ENCODE results near the gene TM9SF4.

The TM9SF4 gene

GRCh38 chr20:32141465-32141980 lies 32.0 kb downstream of the TM9SF4 start:
- Histone ChIP-seq H3K4me3 (ENCODE audit: control insufficient read depth in 1 of 7, extremely low read depth in 1 of 7, insufficient read depth in 4 of 7, low read depth in 2 of 7, low read length in 6 of 7) (no peak overlapping the region), H3K36me3 (ENCODE audit: control insufficient read depth in 4 of 4, insufficient read depth in 4 of 4, low read length in 3 of 4) (peaks cover 32 to 96% (median 72%) of the 10 kb centered on the region in 4 experiments), H3K9me3 (ENCODE audit: control extremely low read depth in 1 of 5, control insufficient read depth in 4 of 5, insufficient read depth in 2 of 5, low read depth in 1 of 5, low read length in 4 of 5) (no peaks in the 10 kb centered on the region), H3K27me3 (replicated peaks in 2 of 5; ENCODE audit: control insufficient read depth in 4 of 5, insufficient read depth in 5 of 5, low read length in 4 of 5) (no peaks in the 10 kb centered on the region), H3K27ac (ENCODE audit: insufficient read depth in 1 of 2, low read depth in 1 of 2, low read length in 2 of 2, poor library complexity in 1 of 2, severe bottlenecking in 2 of 2) (no peak overlapping the region), H3K4me1 (ENCODE audit: control extremely low read depth in 1 of 4, control insufficient read depth in 4 of 4, insufficient read depth in 4 of 4, low read length in 3 of 4) (no peaks in the 10 kb centered on the region)
- POLR2A ChIA-PET, result no interaction called here
- no peak for DNase-seq
- CTCF ChIA-PET, result no interaction called here
- WGBS (ENCODE audit: insufficient coverage), result 98% methylated on average over 21 of the region's 21 CpGs

- no peak for DNase-seq
- Histone ChIP-seq H3K36me3 (ENCODE audit: control insufficient read depth in 4 of 4, insufficient read depth in 4 of 4, low read length in 3 of 4) (peaks cover 35 to 93% (median 73%) of the 10 kb centered on the region in 4 experiments), H3K4me3 (ENCODE audit: control insufficient read depth in 1 of 7, extremely low read depth in 1 of 7, insufficient read depth in 4 of 7, low read depth in 2 of 7, low read length in 6 of 7) (no peak overlapping the region), H3K27me3 (replicated peaks in 2 of 5; ENCODE audit: control insufficient read depth in 4 of 5, insufficient read depth in 5 of 5, low read length in 4 of 5) (no peaks in the 10 kb centered on the region), H3K9me3 (ENCODE audit: control extremely low read depth in 1 of 5, control insufficient read depth in 4 of 5, insufficient read depth in 2 of 5, low read depth in 1 of 5, low read length in 4 of 5) (no peaks in the 10 kb centered on the region), H3K27ac (ENCODE audit: insufficient read depth in 1 of 2, low read depth in 1 of 2, low read length in 2 of 2, poor library complexity in 1 of 2, severe bottlenecking in 2 of 2) (no peak overlapping the region), H3K4me1 (ENCODE audit: control extremely low read depth in 1 of 4, control insufficient read depth in 4 of 4, insufficient read depth in 4 of 4, low read length in 3 of 4) (no peaks in the 10 kb centered on the region)
- CTCF ChIA-PET, result interaction anchor here (1.0 kb wide), 1 partner anchor 10 kb away, joined by 3 read pairs; no protein-coding TSS in a partner anchor
- POLR2A ChIA-PET, result interaction anchor here (0.6 kb wide), 1 partner anchor 10 kb away, joined by 4 read pairs; no protein-coding TSS in a partner anchor
- 100% methylated on average over 2 of the region's 5 CpGs for WGBS (ENCODE audit: insufficient coverage)
These were observed 32.6 kb downstream of the TM9SF4 start for GRCh38 chr20:32142088-32142487.

GRCh38 chr20:32142991-32143390 lies 33.5 kb downstream of the TM9SF4 start:
- Histone ChIP-seq H3K27me3 (replicated peaks in 2 of 5; ENCODE audit: control insufficient read depth in 4 of 5, insufficient read depth in 5 of 5, low read length in 4 of 5) (no peaks in the 10 kb centered on the region), H3K9me3 (ENCODE audit: control extremely low read depth in 1 of 5, control insufficient read depth in 4 of 5, insufficient read depth in 2 of 5, low read depth in 1 of 5, low read length in 4 of 5) (no peaks in the 10 kb centered on the region), H3K4me3 (ENCODE audit: control insufficient read depth in 1 of 7, extremely low read depth in 1 of 7, insufficient read depth in 4 of 7, low read depth in 2 of 7, low read length in 6 of 7) (no peak overlapping the region), H3K4me1 (ENCODE audit: control extremely low read depth in 1 of 4, control insufficient read depth in 4 of 4, insufficient read depth in 4 of 4, low read length in 3 of 4) (no peaks in the 10 kb centered on the region), H3K27ac (ENCODE audit: insufficient read depth in 1 of 2, low read depth in 1 of 2, low read length in 2 of 2, poor library complexity in 1 of 2, severe bottlenecking in 2 of 2) (no peak overlapping the region), H3K36me3 (ENCODE audit: control insufficient read depth in 4 of 4, insufficient read depth in 4 of 4, low read length in 3 of 4) (peaks cover 31 to 87% (median 66%) of the 10 kb centered on the region in 4 experiments)
- ChIA-PET POLR2A (no interaction called here), CTCF (interaction anchor here (1.0 to 1.1 kb wide), 2 partner anchors 9 to 11 kb away, joined by 3 read pairs; no protein-coding TSS in a partner anchor)
- WGBS (ENCODE audit: insufficient coverage), result 100% methylated on average over 10 of the region's 15 CpGs
- no peak for DNase-seq

- Histone ChIP-seq H3K27ac (ENCODE audit: insufficient read depth in 1 of 2, low read depth in 1 of 2, low read length in 2 of 2, poor library complexity in 1 of 2, severe bottlenecking in 2 of 2) (no peak overlapping the region), H3K9me3 (ENCODE audit: control extremely low read depth in 1 of 5, control insufficient read depth in 4 of 5, insufficient read depth in 2 of 5, low read depth in 1 of 5, low read length in 4 of 5) (no peaks in the 10 kb centered on the region), H3K4me3 (ENCODE audit: control insufficient read depth in 1 of 7, extremely low read depth in 1 of 7, insufficient read depth in 4 of 7, low read depth in 2 of 7, low read length in 6 of 7) (no peak overlapping the region), H3K27me3 (replicated peaks in 2 of 5; ENCODE audit: control insufficient read depth in 4 of 5, insufficient read depth in 5 of 5, low read length in 4 of 5) (no peaks in the 10 kb centered on the region), H3K36me3 (ENCODE audit: control insufficient read depth in 4 of 4, insufficient read depth in 4 of 4, low read length in 3 of 4) (peaks cover 26 to 82% (median 67%) of the 10 kb centered on the region in 4 experiments), H3K4me1 (ENCODE audit: control extremely low read depth in 1 of 4, control insufficient read depth in 4 of 4, insufficient read depth in 4 of 4, low read length in 3 of 4) (no peaks in the 10 kb centered on the region)
- ChIA-PET POLR2A (no interaction called here), CTCF (interaction anchor here (0.8 to 1.0 kb wide), 2 partner anchors 9 to 10 kb away, joined by 3 read pairs; no protein-coding TSS in a partner anchor)
- no peak for DNase-seq
- WGBS (ENCODE audit: insufficient coverage), result 97% methylated on average over 7 of the region's 8 CpGs
These were observed 35.6 kb downstream of the TM9SF4 start for GRCh38 chr20:32144898-32145662.

GRCh38 chr20:32149566-32150170 lies 40.2 kb downstream of the TM9SF4 start:
- peaks cover 21 to 77% (median 62%) of the 10 kb centered on the region in 4 experiments for H3K36me3 ChIP-seq (ENCODE audit: control insufficient read depth in 4 of 4, insufficient read depth in 4 of 4, low read length in 3 of 4)
- POLR2A ChIA-PET, result interaction anchor here (0.7 kb wide), 1 partner anchor 334 kb away, joined by 3 read pairs; no protein-coding TSS in a partner anchor
- WGBS (ENCODE audit: insufficient coverage), result 90% methylated on average over 4 of the region's 8 CpGs

GRCh38 chr20:32150291-32150848 lies 40.9 kb downstream of the TM9SF4 start:
- Histone ChIP-seq H3K4me1 (ENCODE audit: control extremely low read depth in 1 of 4, control insufficient read depth in 4 of 4, insufficient read depth in 4 of 4, low read length in 3 of 4) (peaks cover 3 to 11% (median 10%) of the 10 kb centered on the region in 4 experiments), H3K9me3 (ENCODE audit: control extremely low read depth in 1 of 5, control insufficient read depth in 4 of 5, insufficient read depth in 2 of 5, low read depth in 1 of 5, low read length in 4 of 5) (no peaks in the 10 kb centered on the region), H3K36me3 (ENCODE audit: control insufficient read depth in 4 of 4, insufficient read depth in 4 of 4, low read length in 3 of 4) (peaks cover 20 to 71% (median 59%) of the 10 kb centered on the region in 4 experiments), H3K4me3 (ENCODE audit: control insufficient read depth in 1 of 7, extremely low read depth in 1 of 7, insufficient read depth in 4 of 7, low read depth in 2 of 7, low read length in 6 of 7) (no peak overlapping the region), H3K27ac (ENCODE audit: insufficient read depth in 1 of 2, low read depth in 1 of 2, low read length in 2 of 2, poor library complexity in 1 of 2, severe bottlenecking in 2 of 2) (no peak overlapping the region), H3K27me3 (replicated peaks in 2 of 5; ENCODE audit: control insufficient read depth in 4 of 5, insufficient read depth in 5 of 5, low read length in 4 of 5) (no peaks in the 10 kb centered on the region)
- POLR2A ChIA-PET, result interaction anchor here (0.7 kb wide), 1 partner anchor 334 kb away, joined by 3 read pairs; no protein-coding TSS in a partner anchor
- WGBS (ENCODE audit: insufficient coverage), result 99% methylated on average over 7 of the region's 10 CpGs
- no peak for DNase-seq
- CTCF ChIA-PET, result interaction anchor here (1.3 to 1.6 kb wide), 2 partner anchors 15 to 327 kb away, joined by 3 read pairs; no protein-coding TSS in a partner anchor

More at GRCh38 chr20:32149566-32150170, 40.2 kb downstream of the TM9SF4 start:
- no peak overlapping the region for H3K4me3 ChIP-seq (ENCODE audit: control insufficient read depth in 1 of 7, extremely low read depth in 1 of 7, insufficient read depth in 4 of 7, low read depth in 2 of 7, low read length in 6 of 7)
- CTCF ChIA-PET, result interaction anchor here (0.8 to 1.6 kb wide), 3 partner anchors 14 to 326 kb away, joined by 3 read pairs; no protein-coding TSS in a partner anchor
- H3K27me3 ChIP-seq (replicated peaks in 2 of 5; ENCODE audit: control insufficient read depth in 4 of 5, insufficient read depth in 5 of 5, low read length in 4 of 5), result no peaks in the 10 kb centered on the region
- DNase-seq, result no peak
- peaks cover under 1 to 4% (median 3%) of the 10 kb centered on the region in 4 experiments for H3K4me1 ChIP-seq (ENCODE audit: control extremely low read depth in 1 of 4, control insufficient read depth in 4 of 4, insufficient read depth in 4 of 4, low read length in 3 of 4)
- no peak overlapping the region for H3K27ac ChIP-seq (ENCODE audit: insufficient read depth in 1 of 2, low read depth in 1 of 2, low read length in 2 of 2, poor library complexity in 1 of 2, severe bottlenecking in 2 of 2)
- no peaks in the 10 kb centered on the region for H3K9me3 ChIP-seq (ENCODE audit: control extremely low read depth in 1 of 5, control insufficient read depth in 4 of 5, insufficient read depth in 2 of 5, low read depth in 1 of 5, low read length in 4 of 5)

Data from common myeloid progenitor, CD34-positive (primary cell).